ENCODE data around the gene KLHL30.
"Not testable (repeated sequence)": the region's sequence is repeated elsewhere in the genome, so short reads cannot be mapped to it uniquely, and the experiment has no call there.

KLHL30 gene

DNA sequence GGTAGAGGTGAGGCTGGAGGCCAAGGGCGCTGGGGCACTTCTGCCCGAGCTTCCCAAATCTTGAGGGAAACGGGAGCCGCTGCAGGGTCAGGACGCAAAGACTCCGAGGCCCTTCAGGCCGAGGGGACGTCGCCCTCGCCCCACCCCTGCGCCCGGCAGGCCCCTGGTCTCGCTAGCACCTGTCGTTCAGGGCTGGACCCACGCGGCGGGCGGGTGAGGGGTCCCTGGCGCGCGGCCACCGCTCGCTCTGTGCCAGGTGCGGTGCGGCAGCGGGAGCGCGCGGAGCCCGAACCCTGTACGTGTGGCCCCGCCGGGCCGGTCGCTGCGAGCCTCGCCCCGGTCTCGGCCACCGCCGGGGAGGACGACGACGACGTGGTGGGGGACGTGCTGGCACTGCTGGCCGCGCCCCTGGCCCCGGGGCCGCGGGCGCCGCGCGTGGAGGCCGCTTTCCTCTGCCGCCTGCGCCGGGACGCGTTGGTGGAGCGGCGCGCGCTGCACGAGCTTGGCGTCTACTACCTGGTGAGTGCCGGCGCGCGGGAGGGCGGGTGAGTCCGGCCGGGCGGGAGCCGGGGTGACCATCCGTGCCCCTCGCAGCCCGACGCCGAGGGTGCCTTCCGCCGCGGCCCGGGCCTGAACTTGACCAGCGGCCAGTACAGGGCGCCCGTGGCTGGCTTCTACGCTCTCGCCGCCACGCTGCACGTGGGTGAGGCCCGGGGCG lies 25.2 kb downstream of the KLHL30 start:
- DNase-seq: no peak

DNA sequence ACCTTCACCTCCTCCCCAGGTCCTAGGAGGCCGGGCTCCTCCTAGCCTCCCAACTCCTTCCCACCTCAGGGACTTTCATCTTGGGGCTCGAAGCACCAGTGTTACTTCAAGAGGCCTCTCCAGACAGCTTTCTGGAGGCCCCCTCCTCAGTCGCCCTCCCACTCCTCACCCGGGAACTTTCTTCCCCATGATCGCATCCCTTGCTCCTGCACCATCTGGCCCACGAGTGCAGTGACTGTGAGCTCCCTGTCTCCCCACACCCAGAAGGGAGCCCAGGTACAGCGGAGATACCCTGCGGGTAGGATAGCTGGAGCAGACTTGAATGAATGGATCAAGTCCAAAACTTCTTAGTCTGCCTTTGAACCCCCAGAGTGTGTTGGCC lies 26.4 kb downstream of the KLHL30 start:
- no peak for DNase-seq

DNA sequence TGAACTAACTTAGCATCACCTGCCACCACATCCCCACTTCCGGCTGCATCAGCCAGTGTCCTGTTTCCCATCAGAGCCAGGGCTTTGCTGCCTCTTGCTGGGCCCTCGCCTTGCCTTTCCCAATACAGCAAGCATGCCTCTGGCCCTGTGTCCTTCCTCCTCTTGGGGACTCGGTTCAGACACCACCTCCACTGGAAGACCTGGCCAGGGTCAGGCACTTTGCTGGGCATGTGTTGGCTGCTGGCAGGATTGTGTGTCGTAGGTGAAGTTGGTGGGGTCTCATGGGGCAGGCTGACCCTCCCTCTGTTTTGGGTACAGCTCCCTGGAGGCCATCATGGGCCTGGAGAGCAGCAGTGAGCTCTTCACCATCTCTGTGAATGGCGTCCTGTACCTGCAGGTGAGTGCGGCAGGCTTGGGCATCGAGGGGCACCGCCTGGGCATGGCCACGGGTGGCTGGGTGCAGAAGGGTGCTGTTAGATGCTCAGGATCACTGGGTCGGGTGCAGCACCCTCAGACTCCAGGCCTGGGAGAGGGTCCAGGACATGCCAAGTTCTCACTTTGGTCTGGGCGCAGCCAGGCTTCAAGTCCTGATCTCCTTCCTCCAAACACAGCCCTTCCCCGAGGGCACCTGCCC lies 26.9 kb downstream of the KLHL30 start:
- no peak for DNase-seq

DNA sequence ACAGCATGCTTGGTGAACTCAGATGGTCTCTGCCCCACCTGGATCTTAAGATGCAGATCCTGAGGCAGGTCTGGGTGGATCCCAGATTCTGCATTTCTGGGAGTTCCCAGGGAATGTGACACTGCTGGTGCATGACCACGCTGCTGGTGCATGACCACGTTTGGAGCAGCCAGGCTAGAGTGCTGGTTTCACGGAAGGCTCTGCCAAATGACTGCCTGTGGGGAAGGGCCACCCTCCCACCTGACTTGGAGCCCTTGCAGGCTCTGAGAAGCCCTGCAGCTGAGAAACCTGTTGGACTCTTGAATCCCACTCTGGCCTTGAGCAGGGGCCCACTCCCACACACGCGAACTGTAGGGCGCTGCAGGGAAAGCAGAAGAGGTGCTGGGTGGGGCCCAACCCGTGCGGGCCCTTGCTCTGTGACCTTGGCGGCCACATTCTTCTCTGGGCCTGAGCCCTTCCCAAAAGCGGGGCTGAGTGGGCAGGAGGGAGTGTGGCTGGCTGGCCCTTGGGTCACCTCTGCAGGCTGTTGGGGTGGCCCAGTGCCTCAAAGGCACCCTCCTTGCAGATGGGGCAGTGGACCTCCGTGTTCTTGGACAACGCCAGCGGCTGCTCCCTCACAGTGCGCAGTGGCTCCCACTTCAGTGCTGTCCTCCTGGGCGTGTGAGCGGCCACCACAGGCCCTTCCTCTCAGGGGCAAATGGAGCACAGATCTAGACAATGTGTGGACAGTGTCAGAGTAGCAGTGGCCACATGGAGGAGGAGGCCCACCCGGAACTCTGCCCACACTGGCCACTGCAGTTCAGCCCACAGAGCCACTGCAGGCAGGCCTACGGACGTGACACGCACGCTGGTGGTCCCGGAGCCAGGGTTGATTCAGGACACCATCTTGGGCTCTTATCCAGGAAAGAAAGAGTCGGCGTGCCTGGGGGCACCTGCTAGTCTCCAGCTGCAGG lies 28.2 kb downstream of the KLHL30 start:
- DNase-seq: no peak

DNA sequence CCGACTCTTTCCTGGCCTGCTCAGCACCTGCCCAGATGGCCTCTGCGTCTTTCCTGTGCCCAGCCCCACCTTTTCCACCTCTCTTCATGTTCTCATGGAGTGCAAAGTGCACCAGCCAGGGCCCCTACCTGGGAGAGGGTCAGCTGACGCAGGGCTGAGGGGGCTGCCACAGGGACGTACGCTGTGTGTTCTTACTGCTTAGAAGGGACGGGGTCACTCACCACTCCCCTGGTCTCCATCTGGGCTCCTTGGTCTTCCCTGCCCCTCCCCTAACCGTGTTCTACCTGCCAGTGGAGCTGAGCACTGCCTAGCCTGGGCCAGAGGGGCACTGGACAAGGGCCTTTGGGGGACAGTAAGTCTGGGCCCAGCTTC lies 28.9 kb downstream of the KLHL30 start:
- no peak for DNase-seq

DNA sequence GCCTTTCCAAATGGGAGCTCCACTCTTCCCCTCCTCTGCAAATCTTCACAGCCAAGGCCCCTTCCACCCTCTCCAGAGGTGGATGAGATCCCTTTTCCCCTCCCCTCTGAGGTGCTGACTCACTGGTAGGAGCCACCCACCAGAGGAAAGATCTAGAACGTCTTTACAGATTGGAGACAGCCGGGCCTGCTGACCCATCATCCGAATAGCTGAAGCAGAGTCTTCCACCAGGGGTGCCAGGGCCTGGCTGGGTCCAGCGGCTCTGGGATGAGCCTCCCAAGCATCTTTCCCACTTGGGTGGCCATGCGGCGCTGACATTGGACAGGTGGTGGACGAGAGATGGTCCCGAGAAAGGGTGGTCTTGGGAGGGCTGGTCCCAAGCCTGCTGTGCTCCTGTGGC lies 29.3 kb downstream of the KLHL30 start:
- DNase-seq: no peak

DNA sequence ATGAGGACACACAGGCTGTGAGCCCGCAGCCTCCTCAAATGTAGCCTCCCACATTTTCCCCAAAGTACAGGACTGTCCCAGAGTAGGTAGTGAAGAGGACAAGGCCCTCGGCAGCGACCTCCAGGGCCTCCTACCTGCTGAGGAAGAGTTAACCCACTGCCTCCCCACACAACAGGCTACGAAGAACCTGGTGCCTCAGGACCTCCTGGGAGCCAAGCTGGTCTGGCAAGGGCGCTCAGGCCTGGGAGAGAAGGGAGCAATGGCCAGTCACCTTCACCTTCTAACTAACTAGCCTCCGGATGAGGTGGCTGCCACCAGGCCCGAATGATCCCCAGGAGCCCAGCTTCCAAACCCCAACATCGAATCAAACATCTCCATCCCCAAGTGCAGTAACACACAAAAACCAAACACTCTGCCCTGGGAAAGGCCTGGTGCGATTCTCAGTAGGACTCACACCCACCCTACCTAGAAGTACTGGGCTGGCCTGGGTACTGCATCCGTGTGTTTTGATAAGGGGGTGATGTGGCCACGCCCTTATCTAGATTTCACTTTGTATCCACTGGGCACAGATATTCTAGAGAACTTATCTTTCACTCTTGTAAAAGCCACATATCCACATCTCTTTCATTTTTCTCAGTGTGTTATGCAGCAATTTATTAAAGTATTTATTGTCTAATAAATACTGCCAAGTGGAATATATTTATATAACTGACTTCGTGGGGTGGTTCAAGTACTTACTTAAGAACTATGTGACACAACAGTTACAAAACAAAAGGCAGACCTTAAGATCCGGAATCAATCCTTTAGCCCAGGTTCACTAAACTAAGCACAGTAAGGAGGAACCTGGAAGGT lies 30.0 kb downstream of the KLHL30 start:
- DNase-seq: no peak

DNA sequence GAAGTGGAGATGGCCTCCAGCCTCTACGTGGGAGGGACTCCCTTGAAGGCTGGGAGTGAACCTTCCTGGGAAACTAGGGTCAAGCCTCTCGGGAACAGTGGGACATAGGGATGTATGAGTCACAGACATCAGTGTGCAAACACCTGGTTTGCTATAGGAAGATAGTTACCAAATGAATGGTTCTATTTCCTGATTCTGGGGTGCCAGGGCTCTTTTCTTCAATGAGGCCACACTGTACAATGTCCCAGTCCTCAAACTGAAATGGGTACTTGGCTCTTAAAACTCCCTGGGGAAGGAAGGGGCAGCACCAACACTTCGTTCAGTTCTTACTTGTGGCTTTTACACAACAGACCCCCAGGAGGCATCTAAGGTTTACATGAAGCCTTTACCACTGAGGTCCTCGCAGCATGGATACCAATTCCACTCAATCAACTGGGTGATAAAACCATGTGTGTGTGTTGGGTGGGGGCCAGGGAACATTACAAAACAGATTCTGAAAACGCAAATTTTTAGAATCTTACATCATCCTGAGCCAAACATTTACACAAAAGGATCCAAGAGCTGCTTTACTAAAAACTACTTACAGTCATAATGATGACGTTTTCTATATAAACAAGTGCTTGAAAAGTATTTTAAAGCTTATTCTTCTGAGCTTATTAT lies 30.7 kb downstream of the KLHL30 start:
- DNase-seq: no peak

DNA sequence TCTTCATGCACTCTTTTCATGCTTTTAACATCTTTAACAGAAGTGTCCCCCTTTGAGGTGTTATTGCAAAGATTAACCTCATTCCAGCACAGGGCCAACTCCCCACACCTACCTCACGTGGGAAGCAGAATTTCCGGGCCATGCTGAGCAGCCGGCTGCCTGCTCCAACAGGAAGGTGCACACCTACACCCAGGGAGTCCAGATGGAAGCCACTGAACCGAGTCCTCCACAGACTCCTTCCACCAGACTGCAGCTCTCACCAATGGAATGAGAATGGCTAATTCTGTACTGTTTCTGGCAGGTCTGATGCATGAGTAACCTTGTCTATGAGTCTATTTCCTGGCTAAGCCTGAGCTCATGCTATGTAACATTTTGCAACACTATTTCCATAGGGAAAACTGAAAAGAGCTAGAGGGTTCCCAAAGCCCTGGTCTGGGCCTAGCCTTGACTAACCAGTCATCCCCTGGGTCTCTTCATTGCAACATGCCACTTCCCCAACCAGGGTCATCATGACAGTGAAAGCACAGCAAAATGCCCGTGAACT lies 31.3 kb downstream of the KLHL30 start:
- peak; percentile 35 to 43 for DNase-seq

DNA sequence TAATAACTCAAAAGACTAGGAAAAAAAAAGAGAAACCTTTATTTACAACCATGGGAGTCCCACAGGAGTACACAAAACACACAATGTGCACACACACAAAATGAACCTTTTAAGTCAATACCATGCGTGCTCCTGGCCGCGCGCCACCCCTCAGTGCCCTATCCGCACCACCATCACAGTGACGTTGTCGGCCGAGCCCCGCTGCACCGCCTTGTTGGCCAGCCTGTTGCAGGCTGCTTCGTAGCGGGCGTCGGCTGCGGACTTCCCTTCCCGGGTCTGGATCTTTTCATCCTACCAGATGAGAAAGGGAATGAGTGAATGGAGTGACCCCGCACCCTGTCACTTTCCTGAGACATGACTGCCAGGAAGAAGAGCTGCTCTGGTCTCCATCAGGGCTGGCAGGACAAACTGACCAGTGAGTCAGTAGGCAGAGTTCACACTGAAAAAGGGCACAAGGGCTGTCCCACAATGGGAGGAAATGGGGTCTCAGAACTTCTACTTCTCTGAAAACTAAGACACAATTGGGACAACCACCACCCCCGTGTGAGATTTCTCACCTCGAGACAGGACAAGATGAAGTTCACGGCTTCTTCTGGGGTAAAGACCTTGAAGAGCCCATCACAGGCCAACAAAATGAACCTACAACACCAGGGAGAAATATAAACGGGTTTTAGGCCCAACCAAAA lies 32.1 kb downstream of the KLHL30 start:
- DNase-seq: no peak

DNA sequence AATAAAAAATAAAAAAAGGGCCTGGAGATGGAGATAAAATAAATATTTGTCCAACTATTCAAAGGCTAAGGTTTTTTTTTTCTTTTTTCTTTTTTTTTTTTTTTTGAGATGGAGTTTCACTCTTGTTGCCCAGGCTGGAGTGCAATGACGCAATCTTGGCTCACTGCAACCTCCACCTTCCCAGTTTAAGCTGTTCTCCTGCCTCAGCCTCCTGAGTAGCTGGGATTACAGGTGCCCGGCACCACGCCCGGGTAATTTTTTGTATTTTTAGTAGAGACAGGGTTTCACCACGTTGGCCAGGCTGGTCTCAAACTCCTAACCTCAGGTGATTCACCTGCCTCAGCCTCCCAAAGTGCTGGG lies 32.6 kb downstream of the KLHL30 start:
- DNase-seq: not testable (repeated sequence)

DNA sequence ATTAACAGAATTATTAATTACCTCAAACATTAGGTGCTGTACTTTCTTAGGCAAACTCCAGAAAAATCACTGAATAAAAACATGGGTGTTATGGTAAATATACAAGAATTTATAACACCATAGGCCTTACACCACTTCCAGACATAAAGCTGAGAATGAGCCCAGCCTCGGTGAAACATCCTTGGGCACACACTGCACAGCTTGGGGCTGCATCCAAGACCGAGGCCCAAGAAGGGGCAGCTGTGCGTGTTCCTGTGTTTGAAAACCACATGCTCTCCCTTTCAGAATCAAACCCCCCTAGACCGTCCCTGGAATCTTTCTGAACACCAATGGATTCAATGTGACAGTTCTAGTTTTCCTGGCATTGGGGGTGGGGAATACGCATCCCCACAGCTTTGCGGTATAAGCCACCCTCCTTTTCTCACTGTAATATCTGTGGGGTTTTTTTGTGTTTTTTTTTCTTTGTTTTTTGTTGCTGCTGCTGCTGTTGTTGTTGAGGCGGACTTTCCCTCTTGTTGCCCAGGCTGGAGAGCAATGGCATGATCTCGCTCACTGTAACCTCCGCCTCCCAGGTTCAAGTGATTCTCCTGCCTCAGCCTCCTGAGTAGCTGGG lies 33.2 kb downstream of the KLHL30 start:
- DNase-seq: no peak

DNA sequence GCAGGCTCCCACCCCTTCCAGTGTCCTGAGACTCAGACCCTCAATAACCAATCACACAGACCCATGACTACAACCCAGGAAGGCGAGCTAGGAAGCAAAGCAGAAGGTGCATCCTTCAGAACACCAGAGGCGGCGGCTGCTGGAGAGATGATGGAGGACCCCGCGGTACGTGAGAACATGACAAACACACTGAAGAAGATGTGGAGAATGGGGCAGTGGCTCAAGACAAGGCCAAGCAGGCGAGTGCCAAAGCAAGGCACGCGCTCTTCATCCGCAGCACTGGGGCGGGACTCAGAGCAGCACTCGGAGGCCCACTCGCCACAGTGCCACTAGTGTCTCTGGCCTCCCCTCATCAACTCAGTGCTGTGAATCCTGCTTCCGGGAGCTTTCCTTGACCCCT lies 34.0 kb downstream of the KLHL30 start:
- no peak for DNase-seq

DNA sequence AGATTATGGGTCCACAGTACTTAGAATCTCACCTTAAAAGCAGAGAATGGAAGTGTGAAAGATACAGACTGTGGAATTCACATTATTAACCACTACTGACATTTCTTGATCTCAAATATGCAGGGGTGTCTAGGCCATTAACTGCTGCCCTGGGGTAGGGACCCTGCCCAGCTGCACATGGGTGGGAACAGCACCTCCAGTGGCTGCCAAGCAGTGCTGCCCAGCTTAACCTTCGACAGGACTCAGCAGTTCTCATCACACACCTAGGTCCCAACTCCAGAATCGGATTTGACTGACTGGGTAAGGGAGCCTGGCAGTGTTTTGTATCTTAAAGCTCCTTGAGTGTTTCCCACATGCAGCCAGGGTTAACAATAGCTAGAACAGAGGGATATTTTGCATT lies 35.2 kb downstream of the KLHL30 start:
- DNase-seq: no peak

DNA sequence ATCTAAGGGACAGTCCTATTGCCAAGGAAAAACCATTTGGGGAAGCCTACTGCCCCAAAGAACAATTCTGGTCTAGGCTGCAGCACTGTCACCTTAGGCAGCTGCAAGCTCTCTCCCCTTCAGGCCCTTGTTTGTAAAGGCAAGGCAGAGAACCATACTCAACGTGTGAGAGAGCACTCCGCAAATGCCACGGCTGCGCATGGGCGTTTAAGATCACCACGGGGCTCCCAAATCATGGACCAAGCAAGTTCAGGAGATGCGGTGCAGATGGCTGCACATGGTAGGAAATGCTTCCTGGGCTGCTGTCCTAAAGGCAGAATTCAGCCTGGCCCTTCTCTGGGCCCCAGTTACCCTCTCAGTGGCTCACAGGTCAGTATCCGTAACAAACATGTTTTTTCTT lies 35.8 kb downstream of the KLHL30 start:
- DNase-seq: no peak

DNA sequence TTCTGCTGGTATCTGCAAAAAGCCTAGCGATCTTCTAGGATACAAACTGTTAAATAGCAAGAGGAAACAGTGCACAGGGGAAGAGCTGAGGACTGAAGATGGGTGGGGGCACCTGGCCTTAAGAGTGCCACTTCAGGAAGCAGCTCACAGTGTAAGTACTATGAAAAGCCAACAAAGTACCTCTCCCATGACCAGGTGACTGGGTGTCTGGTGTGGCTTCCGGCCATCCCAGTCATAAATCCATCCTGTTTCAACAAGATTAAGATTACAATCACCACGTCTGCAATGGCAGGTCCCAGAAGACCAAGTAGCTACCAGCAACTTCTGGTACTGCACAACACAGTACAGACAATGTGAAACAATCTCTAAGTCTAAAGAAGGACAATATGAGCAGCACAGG lies 36.2 kb downstream of the KLHL30 start:
- DNase-seq: no peak

DNA sequence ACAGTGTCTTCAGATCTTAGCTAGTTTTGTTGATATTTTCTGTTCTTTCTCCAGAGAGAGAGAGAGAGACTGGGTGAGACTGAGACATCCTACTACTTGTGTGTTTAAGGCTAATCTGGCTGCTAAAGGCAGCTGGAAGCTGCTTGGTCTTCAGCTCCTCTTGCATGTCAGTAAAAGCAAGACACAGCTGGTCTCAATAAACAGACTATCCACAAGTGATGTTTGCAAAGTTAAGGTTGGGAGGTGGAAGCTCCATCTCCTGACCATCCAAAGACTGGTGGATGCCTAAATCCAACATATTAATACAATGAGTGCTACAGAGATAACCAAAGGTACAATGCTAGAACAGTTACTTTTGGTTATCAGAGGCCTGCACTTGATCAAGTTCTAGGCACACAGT lies 38.1 kb downstream of the KLHL30 start:
- DNase-seq: no peak

DNA sequence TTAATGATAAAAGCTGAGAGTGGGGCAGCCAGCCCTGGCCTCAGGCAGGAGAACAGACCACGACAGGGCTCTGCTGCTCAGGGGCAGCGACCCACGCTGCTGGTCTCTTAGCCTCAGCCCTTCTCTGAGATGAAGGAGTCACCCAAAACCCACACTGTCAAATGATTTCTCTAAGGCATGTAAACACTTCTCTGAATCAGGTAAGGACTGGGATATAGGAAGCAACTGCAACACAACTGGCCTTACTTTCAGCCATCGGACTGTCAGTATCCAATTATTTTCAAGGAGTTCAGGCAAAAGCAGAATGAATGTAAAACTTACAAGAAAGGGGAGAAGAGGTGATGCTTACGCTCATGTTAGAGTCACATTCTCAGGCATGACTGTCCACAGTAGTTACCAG lies 42.1 kb downstream of the KLHL30 start:
- DNase-seq: no peak

DNA sequence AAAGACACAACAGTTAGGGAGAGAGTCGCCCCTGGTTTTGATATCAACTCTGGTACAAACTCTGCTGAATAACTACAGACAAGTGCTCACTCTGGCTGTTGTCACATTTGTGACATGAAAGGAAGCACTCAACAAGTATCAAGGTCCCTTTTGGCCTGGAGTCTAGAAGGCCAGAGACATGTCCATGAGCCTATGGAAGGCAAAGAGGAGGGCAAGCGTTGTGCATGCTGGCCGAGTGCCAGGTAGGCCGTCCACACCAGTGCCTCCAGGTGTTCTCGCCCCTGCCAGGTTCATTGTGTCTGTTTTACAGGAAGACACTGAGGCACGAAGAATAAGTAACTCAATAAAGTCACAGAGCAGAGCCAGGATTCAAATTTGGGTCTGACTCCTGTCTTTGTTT lies 43.9 kb downstream of the KLHL30 start:
- DNase-seq: no peak

DNA sequence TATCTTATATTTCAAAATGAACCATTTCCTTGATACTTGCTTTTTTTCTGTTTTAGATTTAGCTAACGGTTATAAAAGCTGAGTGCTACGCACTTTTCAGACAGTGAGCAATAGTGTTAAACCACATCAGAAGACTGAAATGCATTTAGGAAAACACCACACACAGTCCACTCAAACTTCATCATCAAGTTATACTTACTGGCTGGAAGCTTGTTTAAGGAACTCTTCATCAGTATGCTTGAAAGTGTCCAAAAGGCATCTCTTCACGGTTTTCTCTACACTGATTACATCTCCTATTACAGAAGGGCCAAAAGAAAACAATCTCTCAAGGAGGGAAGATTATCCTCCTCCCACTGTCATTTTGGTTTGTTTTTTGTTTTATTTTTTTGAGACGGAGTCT lies 45.4 kb downstream of the KLHL30 start:
- DNase-seq: no peak
